H1 (cell line): ENCODE results near the gene ZNF281. TPM values are rescaled to one million over a fixed set of nuclear protein-coding genes. Genes with fewer than 3 reads are reported as not detected.

ENCODE experiments used
- CTCF ChIA-PET: fragments of 300-600 bp; sonication (Branson Sonifier 250); formaldehyde crosslinking; loops from one replicate; lab custom pipeline; 2021; ENCODE audit not compliant: partially characterized antibody; lab: Charles Lee
- POLR2A ChIA-PET: fragments of 300-600 bp; sonication (Branson Sonifier 250); formaldehyde crosslinking; loops from one replicate; lab custom pipeline; 2021; ENCODE audit warnings: inconsistent platforms; ENCODE audit not compliant: partially characterized antibody; lab: Charles Lee
- DNase-seq, 2 experiments: peaks; one replicate each; pipeline versions ENCODE4 v3.0.0 to v3.0.0-alpha.2; 2010 to 2022; ENCODE audit warnings: low spot score in 2 of 2, low read depth in 1 of 2, mixed read lengths in 1 of 2
- FAIRE-seq: peaks from 2 replicates; lab custom pipeline; 2011; peaks lifted over from hg19 to GRCh38; lab: Jason Lieb, UNC
- H2AFZ ChIP-seq: 2 replicates; pipeline ENCODE4 v1.8.1; 2012; ENCODE audit warnings: low read length, inconsistent platforms
- H2AK5ac ChIP-seq: 2 replicates; pipeline ENCODE4 v1.6.1; 2013; ENCODE audit warnings: low read depth, low read length
- H2BK120ac ChIP-seq: replicated peaks from 2 replicates; pipeline ENCODE3; 2013; ENCODE audit warnings: low read depth, low read length, inconsistent platforms
- H2BK12ac ChIP-seq: 2 replicates; pipeline ENCODE4 v1.6.1; 2013; ENCODE audit warnings: low read depth, low read length
- H2BK15ac ChIP-seq: 2 replicates; pipeline ENCODE4 v1.6.1; 2013; ENCODE audit warnings: low read length
- H2BK20ac ChIP-seq: 2 replicates; pipeline ENCODE4 v1.6.1; 2013; ENCODE audit warnings: low read length
- H2BK5ac ChIP-seq: 2 replicates; pipeline ENCODE4 v1.6.1; 2013; ENCODE audit warnings: low read depth, low read length
- H3K14ac ChIP-seq: 2 replicates; pipeline ENCODE4 v1.6.1; 2013; ENCODE audit warnings: inconsistent platforms; ENCODE audit not compliant: insufficient read length
- H3K18ac ChIP-seq: 2 replicates; pipeline ENCODE4 v1.6.1; 2013; ENCODE audit warnings: low read length; ENCODE audit errors: extremely low read depth
- H3K23ac ChIP-seq: 2 replicates; pipeline ENCODE4 v1.6.1; 2013; ENCODE audit warnings: inconsistent platforms; ENCODE audit not compliant: insufficient read length
- H3K23me2 ChIP-seq: 2 replicates; pipeline ENCODE4 v1.6.1; 2013; ENCODE audit warnings: low read depth, low read length
- H3K27ac ChIP-seq: 2 replicates; pipeline ENCODE4 v1.6.1; 2011; ENCODE audit warnings: low read depth, low read length, inconsistent platforms
- H3K27me3 ChIP-seq, 4 experiments: replicated peaks in 1 of 4; 1 replicate in 1 of 4; 2 replicates in 3 of 4; pipeline versions ENCODE4 v1.6.1 to v1.8.1; 2011 to 2013; ENCODE audit warnings: low read length in 3 of 4, mild to moderate bottlenecking in 3 of 4, inconsistent platforms in 2 of 4, mixed read lengths in 2 of 4, moderate library complexity in 1 of 4; ENCODE audit not compliant: control insufficient read depth in 3 of 4, insufficient read depth in 3 of 4; ENCODE audit errors: extremely low read depth in 1 of 4
- H3K36me3 ChIP-seq, 4 experiments: 2 replicates each; pipeline versions ENCODE4 v1.6.1 to v1.8.1; 2011 to 2013; ENCODE audit warnings: mild to moderate bottlenecking in 4 of 4, low read length in 3 of 4, moderate library complexity in 2 of 4, control low read depth in 1 of 4, inconsistent platforms in 1 of 4; ENCODE audit not compliant: insufficient read depth in 4 of 4, control insufficient read depth in 2 of 4
- H3K4ac ChIP-seq: replicated peaks from 2 replicates; pipeline ENCODE3; 2013; ENCODE audit warnings: low read length, low read depth, mixed read lengths, inconsistent platforms; ENCODE audit not compliant: insufficient read length
- H3K4me1 ChIP-seq, 4 experiments: replicated peaks in 1 of 4; 1 replicate in 1 of 4; 2 replicates in 3 of 4; pipeline versions ENCODE4 v1.6.1 to v1.8.1; 2011 to 2013; ENCODE audit warnings: low read length in 3 of 4, inconsistent platforms in 2 of 4, mixed read lengths in 1 of 4; ENCODE audit not compliant: insufficient read depth in 4 of 4, control insufficient read depth in 3 of 4
- H3K4me2 ChIP-seq, 2 experiments: 2 replicates each; pipeline versions ENCODE4 v1.6.1 to v1.8.1; 2011 to 2013; ENCODE audit warnings: low read depth in 2 of 2, low read length in 2 of 2, control low read depth in 1 of 2, inconsistent platforms in 1 of 2, mild to moderate bottlenecking in 1 of 2; ENCODE audit not compliant: insufficient read depth in 1 of 2
- H3K4me3 ChIP-seq, 4 experiments: fragments of 200-600, 300-600 bp in 1 of 4; sonication (generic), shearing (Covaris generic), sonication (Bioruptor Twin) in 1 of 4; 2 replicates each; pipeline versions ENCODE4 v1.5.1 to v1.8.1; 2011 to 2016; ENCODE audit warnings: low read length in 4 of 4, low read depth in 3 of 4, control low read depth in 2 of 4, inconsistent platforms in 2 of 4, mild to moderate bottlenecking in 2 of 4, mixed read lengths in 1 of 4, moderate library complexity in 1 of 4; ENCODE audit not compliant: insufficient read depth in 2 of 4; ENCODE audit errors: extremely low read depth in 1 of 4
- H3K56ac ChIP-seq: replicated peaks from 2 replicates; pipeline ENCODE3; 2013; ENCODE audit warnings: low read depth, mild to moderate bottlenecking, mixed read lengths, low read length, inconsistent platforms; ENCODE audit not compliant: insufficient read length
- H3K79me1 ChIP-seq: 2 replicates; pipeline ENCODE4 v1.6.1; 2013; ENCODE audit warnings: low read depth, low read length, control low read depth
- H3K79me2 ChIP-seq, 2 experiments: 2 replicates each; pipeline versions ENCODE4 v1.6.1 to v1.8.1; 2012 to 2013; ENCODE audit warnings: low read length in 2 of 2, mild to moderate bottlenecking in 2 of 2, inconsistent platforms in 1 of 2; ENCODE audit not compliant: insufficient read depth in 2 of 2, control insufficient read depth in 1 of 2
- H3K9ac ChIP-seq, 4 experiments: replicated peaks in 1 of 4; 1 replicate in 1 of 4; 2 replicates in 3 of 4; pipeline versions ENCODE4 v1.6.1 to v1.8.1; 2011 to 2013; ENCODE audit warnings: low read depth in 3 of 4, low read length in 3 of 4, control low read depth in 2 of 4, mild to moderate bottlenecking in 2 of 4, moderate library complexity in 2 of 4, inconsistent platforms in 1 of 4; ENCODE audit errors: extremely low read depth in 1 of 4
- H3K9me3 ChIP-seq, 2 experiments: 2 replicates each; pipeline versions ENCODE4 v1.6.1 to v1.8.1; 2012 to 2013; ENCODE audit warnings: mild to moderate bottlenecking in 2 of 2, moderate library complexity in 2 of 2, control low read depth in 1 of 2, inconsistent platforms in 1 of 2, low read depth in 1 of 2, low read length in 1 of 2, mixed read lengths in 1 of 2; ENCODE audit not compliant: insufficient read depth in 2 of 2
- H4K20me1 ChIP-seq, 2 experiments: replicated peaks in 1 of 2; 2 replicates each; pipeline versions ENCODE3 to v1.8.1; 2011 to 2013; ENCODE audit warnings: inconsistent platforms in 2 of 2, low read length in 2 of 2, mild to moderate bottlenecking in 1 of 2; ENCODE audit not compliant: insufficient read depth in 2 of 2, control insufficient read depth in 1 of 2
- H4K5ac ChIP-seq: 2 replicates; pipeline ENCODE4 v1.6.1; 2013; ENCODE audit warnings: low read length, low read depth, mixed read lengths, inconsistent platforms; ENCODE audit not compliant: insufficient read length
- H4K8ac ChIP-seq: 2 replicates; pipeline ENCODE4 v1.8.0; 2013; ENCODE audit warnings: mild to moderate bottlenecking, moderate library complexity, low read length, inconsistent platforms; ENCODE audit not compliant: insufficient read depth; ENCODE audit errors: extremely low read depth
- H4K91ac ChIP-seq: replicated peaks from 2 replicates; pipeline ENCODE3; 2013; ENCODE audit warnings: low read length, mixed read lengths, inconsistent platforms; ENCODE audit not compliant: insufficient read length
- BRCA1 ChIP-seq: IDR thresholded peaks from 2 replicates; pipeline ENCODE4 v1.6.1; 2012; ENCODE audit warnings: low read depth, low read length, improper control_type of control experiment
- CTBP2 ChIP-seq: IDR thresholded peaks from 2 replicates; pipeline ENCODE4 v1.7.0; 2011; ENCODE audit warnings: borderline replicate concordance, mild to moderate bottlenecking, moderate library complexity, mixed read lengths, low read length; ENCODE audit not compliant: insufficient read depth, insufficient read length
- GABPA ChIP-seq: IDR thresholded peaks from 2 replicates; pipeline ENCODE4 v1.6.1; 2011; ENCODE audit warnings: mild to moderate bottlenecking, low read length, moderate library complexity, borderline replicate concordance; ENCODE audit not compliant: insufficient read depth
- HDAC6 ChIP-seq: IDR thresholded peaks from one replicate; pipeline ENCODE4 v1.7.1; 2012; ENCODE audit warnings: low read depth, mild to moderate bottlenecking, inconsistent platforms, low read length, moderate library complexity
- KDM4A ChIP-seq: IDR thresholded peaks from one replicate; pipeline ENCODE4 v1.7.1; 2012; ENCODE audit warnings: low read depth, mild to moderate bottlenecking, moderate library complexity, low read length, inconsistent platforms; ENCODE audit not compliant: severe bottlenecking
- NANOG ChIP-seq: IDR thresholded peaks from 2 replicates; pipeline ENCODE4 v1.6.1; 2011; ENCODE audit warnings: low read length, low read depth, mild to moderate bottlenecking, inconsistent platforms; ENCODE audit not compliant: insufficient read depth, poor library complexity, severe bottlenecking
- RBBP5 ChIP-seq: IDR thresholded peaks from 2 replicates; pipeline ENCODE4 v1.7.1; 2012; ENCODE audit warnings: low read depth, mild to moderate bottlenecking, inconsistent platforms, low read length, moderate library complexity, borderline replicate concordance
- SP1 ChIP-seq: IDR thresholded peaks from 2 replicates; pipeline ENCODE4 v1.6.1; 2011; ENCODE audit warnings: low read depth, low read length
- SP2 ChIP-seq: IDR thresholded peaks from 2 replicates; pipeline ENCODE4 v1.6.1; 2012; ENCODE audit warnings: mild to moderate bottlenecking, low read length, inconsistent platforms
- SUZ12 ChIP-seq: fragments of 200-600 bp; sonication (generic); IDR thresholded peaks from 2 replicates; pipeline ENCODE4 v1.6.1; 2012; ENCODE audit warnings: mild to moderate bottlenecking, inconsistent platforms, low read length, moderate library complexity, mixed read lengths
- TCF12 ChIP-seq: IDR thresholded peaks from 2 replicates; pipeline ENCODE4 v1.6.1; 2011; ENCODE audit warnings: low read depth, mild to moderate bottlenecking, low read length
- ZNF274 ChIP-seq: IDR thresholded peaks from 2 replicates; pipeline ENCODE4 v1.7.0; 2012; ENCODE audit warnings: low read length, borderline replicate concordance; ENCODE audit errors: extremely low read depth
- WGBS, 2 experiments: shearing (Covaris generic) in 1 of 2; methylation state at CpG; one replicate each; pipeline versions ENCODE4 v1.1.6 to v1.1.7; 2013 to 2015; ENCODE audit warnings: low lambda C conversion rate in 2 of 2, mixed read lengths in 2 of 2, inconsistent platforms in 1 of 2, low coverage in 1 of 2, missing lambda C conversion rate in 1 of 2; ENCODE audit not compliant: insufficient replicate concordance in 2 of 2, insufficient coverage in 1 of 2, insufficient read length in 1 of 2; ENCODE audit errors: extremely low coverage in 1 of 2, missing lambda C conversion rate in 1 of 2; 5-methylcytosine and 5-hydroxymethylcytosine counted together
- polyA plus RNA-seq, 7 experiments: library from polyadenylated mRNA; depleted of rRNA in 3 of 7; stranded (reverse) in 5 of 7; unstranded in 2 of 7; fragments of >200 nt in 5 of 7; fragments of 200-250 nt in 2 of 7; gene quantifications; 1 replicate in 5 of 7; 2 replicates in 1 of 7; 4 replicates in 1 of 7; pipeline versions ENCODE4 v1.2.1 to v1.2.3, GENCODE V29; 2011 to 2013; ENCODE audit warnings: missing spikeins in 2 of 7, mixed read lengths in 2 of 7
- total RNA-seq: library from RNA; stranded (reverse); fragmentation: NEBNext Ultra II Directional; extraction: Animal tissue kit (Norgen Biotek cat#: 25700); gene quantifications from 2 replicates; pipeline ENCODE4 v1.2.1, GENCODE V29; 2021
- TF ChIP-seq, protein P1 (sequence below): IDR thresholded peaks from 2 replicates; pipeline ENCODE4 v1.6.1; 2012; ENCODE audit warnings: inconsistent platforms

ZNF281 gene
- total and polyA plus RNA-seq, 2 of the 8 experiments (the other 6 are each of a cell fraction or from before 2014, with no cell fraction given), result 19.5 to 61.4 TPM

GRCh38 chr1:200369131-200369530, 40.7 kb downstream of the ZNF281 start:
- Histone ChIP-seq H4K5ac (no peak overlapping the region), H3K14ac (no peak overlapping the region), H3K4ac (no peak overlapping the region), H3K23me2 (no peaks in the 10 kb centered on the region; the same call in 1 of the 2 replicates), H3K4me2 (no peak overlapping the region), H2BK120ac (no peak overlapping the region), H3K27me3 (no peaks in the 10 kb centered on the region), H4K91ac (peak overlapping the region; percentile 11), H2BK12ac (peak overlapping the region; percentile 41; the same call in 1 of the 2 replicates), H3K79me2 (no peaks in the 10 kb centered on the region), H3K36me3 (peaks cover 0 to 5% (median 2%) of the 10 kb centered on the region in 4 experiments; a peak in 2 of 8 replicates), H2AFZ (no peak overlapping the region), H4K8ac (no peak overlapping the region), H2BK5ac (peak overlapping the region; percentile 41; the same call in 1 of the 2 replicates), H3K23ac (no peak overlapping the region), H3K9ac (no peak overlapping the region), H3K79me1 (no peaks in the 10 kb centered on the region), H3K27ac (no peak overlapping the region), H3K4me1 (peaks cover 0 to 23% (median 17%) of the 10 kb centered on the region in 4 experiments; a peak in 6 of 7 replicates), H4K20me1 (no peaks in the 10 kb centered on the region), H3K4me3 (no peak overlapping the region), H3K56ac (no peak overlapping the region), H2BK15ac (no peak overlapping the region), H3K18ac (peak overlapping the region; percentile 48), H2AK5ac (no peak overlapping the region; the same call in 1 of the 2 replicates), H2BK20ac (0 out of 2 replicates have a peak overlapping the region, but pooled peaks have one; percentile 2), H3K9me3 (no peaks in the 10 kb centered on the region)
- ChIA-PET CTCF (interaction anchor here (0.6 to 2.6 kb wide), 8 partner anchors 17 to 215 kb away, joined by 3 to 18 read pairs (median 3); no protein-coding TSS in a partner anchor), POLR2A (interaction anchor here (0.6 to 3.9 kb wide), 7 partner anchors 10 to 110 kb away, joined by 3 to 20 read pairs (median 3); no protein-coding TSS in a partner anchor)
- DNase-seq, result no peak
- WGBS, 2 experiments, result 97% methylated on average over 4 of the region's 4 CpGs; no CpG with 5 or more reads in 1 of the 2 experiments
- no peak for FAIRE-seq
- TF ChIP-seq CTBP2, result no peak
- TF ChIP-seq ZNF274, result no peak
- TF ChIP-seq BRCA1, result no peak
- no peak for TF ChIP-seq GABPA
- TF ChIP-seq, protein P1, sequence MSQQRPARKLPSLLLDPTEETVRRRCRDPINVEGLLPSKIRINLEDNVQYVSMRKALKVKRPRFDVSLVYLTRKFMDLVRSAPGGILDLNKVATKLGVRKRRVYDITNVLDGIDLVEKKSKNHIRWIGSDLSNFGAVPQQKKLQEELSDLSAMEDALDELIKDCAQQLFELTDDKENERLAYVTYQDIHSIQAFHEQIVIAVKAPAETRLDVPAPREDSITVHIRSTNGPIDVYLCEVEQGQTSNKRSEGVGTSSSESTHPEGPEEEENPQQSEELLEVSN, result no peak
- TF ChIP-seq TCF12, result no peak
- no peak for TF ChIP-seq SP2
- TF ChIP-seq SP1, result no peak
- no peak for TF ChIP-seq KDM4A
- no peak for TF ChIP-seq HDAC6
- no peak for TF ChIP-seq SUZ12
- no peak for TF ChIP-seq NANOG
- TF ChIP-seq RBBP5, result no peak
